Melanocyte of skin (primary cell): ENCODE data around the gene SAP130. TPM values are rescaled to one million over a fixed set of nuclear protein-coding genes. Genes with fewer than 3 reads are reported as not detected.

Experiments
- small RNA-seq, 2 donors: library from RNA; depleted of rRNA; stranded (forward); fragments of <200 nt; gene quantifications; one replicate each; pipeline ENCODE3, GENCODE V24; 2012
- total RNA-seq, 2 donors: library from RNA; depleted of rRNA; stranded (reverse); fragments of >200 nt; gene quantifications; 2 replicates each; pipeline ENCODE4 v1.2.3, GENCODE V29; 2012

The SAP130 gene
- 10 to 100 TPM in 1 of 2 donors, 1 to 10 TPM in 1; 9.3 to 12.0 TPM for total RNA-seq

GRCh38 chr2:128027801-128028667 lies at the start of gene SAP130:
Gene SAP130 (minus strand): TSS chr2:128028059. CDS start chr2:128026292, 1,767 bp downstream.

Small RNAs within 50 kb of the gene (small RNA-seq; reads per million reads assigned to genes)
- gene AC012306.1, result 0 reads per million in 2 donors
- 0 to 0.23 reads per million in 2 donors for gene AC108059.3
- 0 reads per million in 2 donors for gene RF00019

Other genes starting within 250 kb of the SAP130 start
- 10 to 100 TPM; 25.1 to 31.6 TPM for gene WDR33, start 216.9 kb downstream of the SAP130 start, total RNA-seq
- 10 to 100 TPM; 11.4 to 26.6 TPM for gene POLR2D, start 169.9 kb downstream of the SAP130 start, total RNA-seq
- gene AMMECR1L, start 142.1 kb downstream of the SAP130 start, total RNA-seq, result 10 to 100 TPM; 54.0 to 65.6 TPM
- gene UGGT1, start 63.1 kb upstream of the SAP130 start, total RNA-seq, result 10 to 100 TPM; 27.2 to 48.6 TPM